B cell (primary cell): ENCODE data around the gene PYY. TPM values are rescaled to one million over a fixed set of nuclear protein-coding genes. Genes with fewer than 3 reads are reported as not detected.

Experiments
- ATAC-seq: fragments of 200-7000 bp; cut with Tn5 transposase; one replicate; pipeline ENCODE4 v1.10.0; 2021; ENCODE audit warnings: low read depth, mild to moderate bottlenecking, moderate number of reproducible peaks, moderate library complexity
- CTCF ChIA-PET: fragments of 350-600 bp; sonication (Branson Sonifier 250); formaldehyde crosslinking; loops from one replicate; lab custom pipeline; 2021; ENCODE audit warnings: antibody characterized with exemption, inconsistent platforms; lab: Charles Lee
- POLR2A ChIA-PET: fragments of 350-600 bp; sonication (Branson Sonifier 250); formaldehyde crosslinking; loops from one replicate; lab custom pipeline; 2021; ENCODE audit warnings: antibody characterized with exemption; lab: Charles Lee
- DNase-seq: peaks from one replicate; pipeline ENCODE4 v3.0.0; 2013
- H2AFZ ChIP-seq: 2 replicates; pipeline ENCODE4 v1.6.1; 2012; ENCODE audit warnings: mild to moderate bottlenecking, low read depth, low read length; ENCODE audit not compliant: insufficient read depth, poor library complexity, severe bottlenecking
- H3K27ac ChIP-seq, 2 donors: 1 replicate in 1 of 2; 2 replicates in 1 of 2; pipeline ENCODE4 v1.5.1; 2012 to 2013; ENCODE audit warnings: low read length in 2 of 2, mild to moderate bottlenecking in 2 of 2, moderate library complexity in 1 of 2
- H3K27me3 ChIP-seq, 4 experiments: fragments of 200-600 bp in 1 of 4; sonication (generic) in 1 of 4; replicated peaks in 1 of 4; 1 replicate in 2 of 4; 2 replicates in 2 of 4; pipeline versions ENCODE4 v1.6.1 to v1.7.0; 2013 to 2016; ENCODE audit warnings: low read length in 3 of 4, mild to moderate bottlenecking in 2 of 4, mixed read lengths in 1 of 4, moderate library complexity in 1 of 4; ENCODE audit not compliant: insufficient read depth in 4 of 4, control insufficient read depth in 3 of 4; ENCODE audit errors: control extremely low read depth in 1 of 4
- H3K36me3 ChIP-seq, 2 experiments: replicated peaks in 1 of 2; 1 replicate in 1 of 2; 2 replicates in 1 of 2; pipeline versions ENCODE4 v1.6.1 to v1.7.1; 2013; ENCODE audit warnings: low read length in 1 of 2; ENCODE audit not compliant: insufficient read depth in 2 of 2, control insufficient read depth in 1 of 2; ENCODE audit errors: control extremely low read depth in 1 of 2, extremely low read depth in 1 of 2
- H3K4me1 ChIP-seq, 2 donors: fragments of 200-600 bp in 1 of 2; sonication (generic) in 1 of 2; 1 replicate in 1 of 2; 2 replicates in 1 of 2; pipeline versions ENCODE4 v1.5.1 to v1.6.1; 2013 to 2017; ENCODE audit warnings: low read length in 2 of 2; ENCODE audit not compliant: control insufficient read depth in 2 of 2, insufficient read depth in 2 of 2
- H3K4me2 ChIP-seq: replicated peaks from 2 replicates; pipeline ENCODE3; 2012; ENCODE audit warnings: mild to moderate bottlenecking, low read depth, low read length; ENCODE audit not compliant: poor library complexity, severe bottlenecking
- H3K4me3 ChIP-seq, 5 experiments: fragments of 200-600 bp in 1 of 5; sonication (generic) in 1 of 5; 1 replicate in 3 of 5; 2 replicates in 2 of 5; pipeline versions ENCODE4 v1.5.1 to v1.7.0; 2011 to 2016; ENCODE audit warnings: low read length in 4 of 5, mild to moderate bottlenecking in 4 of 5, low read depth in 2 of 5, control low read depth in 1 of 5, moderate library complexity in 1 of 5; ENCODE audit not compliant: insufficient read depth in 1 of 5; ENCODE audit errors: control extremely low read depth in 1 of 5, extremely low read depth in 1 of 5
- H3K79me2 ChIP-seq: fragments of 200-600 bp; sonication (generic); one replicate; pipeline ENCODE4 v1.6.0; 2016; ENCODE audit warnings: low read length; ENCODE audit not compliant: control insufficient read depth, insufficient read depth
- H3K9ac ChIP-seq: fragments of 200-600 bp; sonication (generic); 2 replicates; pipeline ENCODE4 v1.6.1; 2017; ENCODE audit warnings: mild to moderate bottlenecking, low read length, moderate library complexity
- H3K9me3 ChIP-seq, 3 donors: one replicate each; pipeline versions ENCODE4 v1.6.1 to v1.7.1; 2013; ENCODE audit warnings: low read length in 2 of 3; ENCODE audit not compliant: control insufficient read depth in 2 of 3, insufficient read depth in 1 of 3; ENCODE audit errors: control extremely low read depth in 1 of 3
- H4K20me1 ChIP-seq: 2 replicates; pipeline ENCODE4 v1.6.0; 2012; ENCODE audit warnings: mild to moderate bottlenecking, low read length; ENCODE audit not compliant: insufficient read depth, control insufficient read depth, poor library complexity, severe bottlenecking
- H3K27ac Mint-ChIP-seq: one replicate; pipeline ENCODE4 v1.8.0; 2021; ENCODE audit warnings: mixed read lengths
- H3K27me3 Mint-ChIP-seq: one replicate; pipeline ENCODE4 v1.8.0; 2021; ENCODE audit warnings: mixed read lengths
- H3K4me1 Mint-ChIP-seq: one replicate; pipeline ENCODE4 v1.8.0; 2021; ENCODE audit warnings: mixed read lengths
- H3K4me3 Mint-ChIP-seq: one replicate; pipeline ENCODE4 v1.8.0; 2021; ENCODE audit warnings: mixed read lengths
- H3K9me3 Mint-ChIP-seq: one replicate; pipeline ENCODE4 v1.8.0; 2022; ENCODE audit warnings: mixed read lengths; ENCODE audit not compliant: insufficient read depth
- EZH2 ChIP-seq: IDR thresholded peaks from 2 replicates; pipeline ENCODE4 v1.6.1; 2012; ENCODE audit warnings: borderline replicate concordance, low read depth, mild to moderate bottlenecking, moderate library complexity, low read length; ENCODE audit not compliant: insufficient read depth, poor library complexity, severe bottlenecking
- WGBS: methylation state at CpG from one replicate; pipeline ENCODE4 v1.1.5; 2013; ENCODE audit warnings: missing lambda C conversion rate; ENCODE audit not compliant: insufficient coverage; 5-methylcytosine and 5-hydroxymethylcytosine counted together
- intact Hi-C: fragments of 100-400 bp; cut with micrococcal nuclease; formaldehyde crosslinking; loops from one replicate; pipeline ENCODE4 v1.10.0; 2022
- polyA plus RNA-seq: library from polyadenylated mRNA; depleted of rRNA; stranded (reverse); fragments of >200 nt; gene quantifications from 2 replicates; pipeline ENCODE4 v1.2.3, GENCODE V29; 2012
- total RNA-seq, 2 donors: library from RNA; stranded (reverse); fragments of 120-200 nt in 1 of 2; gene quantifications; 1 replicate in 1 of 2; 2 replicates in 1 of 2; pipeline versions ENCODE4 v1.2.3 to v1.2.4, GENCODE V29; 2013 to 2022
- TF ChIP-seq, protein P1 (sequence below): fragments of 200-600 bp; IDR thresholded peaks from one replicate; pipeline ENCODE4 v1.8.0; 2022; ENCODE audit warnings: antibody characterized with exemption, mild to moderate bottlenecking

The PYY gene
- total and polyA plus RNA-seq, 2 donors (not counting 1 experiment from before 2014, with no cell fraction given): 0.19 TPM; not detected in 1

DNA sequence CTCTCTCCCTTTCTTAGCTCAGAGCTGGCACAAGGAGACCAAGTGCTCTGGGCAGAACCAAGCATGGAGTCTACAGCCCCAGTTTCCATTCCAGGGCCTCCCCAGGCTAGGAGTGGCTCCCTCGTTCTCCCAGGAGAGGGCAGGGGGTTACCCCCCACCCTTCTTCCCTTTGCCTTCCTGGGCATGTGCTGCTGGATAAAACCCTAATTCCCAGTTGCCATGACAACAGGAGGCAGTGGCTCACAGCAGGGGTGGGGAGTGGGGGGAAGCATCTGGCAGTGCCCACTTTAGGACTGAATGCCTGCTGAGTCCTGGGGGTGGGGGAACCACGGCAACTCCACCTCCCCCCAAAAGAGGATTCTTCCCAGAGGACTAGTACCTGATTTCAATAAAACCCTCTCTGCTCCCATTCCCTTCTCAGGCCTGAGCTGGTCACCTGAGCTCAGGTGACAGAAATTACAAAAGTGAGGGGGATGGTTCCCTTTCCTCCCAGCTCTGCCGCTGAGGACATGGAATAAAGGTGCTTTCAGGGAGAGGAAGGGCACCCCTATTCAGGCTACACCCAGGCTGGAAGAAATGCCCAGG, 48.2 kb downstream of the PYY start:
- Histone ChIP-seq H3K4me1 (peaks cover 33 to 38% of the 10 kb centered on the region in 2 donors), H3K9ac (no peak overlapping the region), H3K4me2 (peak overlapping the region; percentile 98), H3K27ac (no peak overlapping the region), H3K79me2 (no peaks in the 10 kb centered on the region), H3K27me3 (peaks cover 0 to 81% (median 39%) of the 10 kb centered on the region in 4 experiments), H3K4me3 (no peak overlapping the region), H3K36me3 (no peaks in the 10 kb centered on the region), H2AFZ (no peak overlapping the region), H4K20me1 (no peaks in the 10 kb centered on the region), H3K9me3 (peaks cover 0 to 24% (median 0%) of the 10 kb centered on the region in 3 donors)
- ATAC-seq (no peak), DNase-seq (no peak)
- Mint-ChIP-seq H3K27me3 (peaks cover 64% of the 10 kb centered on the region), H3K9me3 (no peaks in the 10 kb centered on the region), H3K4me1 (peaks cover 32% of the 10 kb centered on the region), H3K27ac (no peak overlapping the region), H3K4me3 (peak overlapping the region; percentile 29)
- CTCF ChIA-PET: no interaction called here
- TF ChIP-seq, protein P1, sequence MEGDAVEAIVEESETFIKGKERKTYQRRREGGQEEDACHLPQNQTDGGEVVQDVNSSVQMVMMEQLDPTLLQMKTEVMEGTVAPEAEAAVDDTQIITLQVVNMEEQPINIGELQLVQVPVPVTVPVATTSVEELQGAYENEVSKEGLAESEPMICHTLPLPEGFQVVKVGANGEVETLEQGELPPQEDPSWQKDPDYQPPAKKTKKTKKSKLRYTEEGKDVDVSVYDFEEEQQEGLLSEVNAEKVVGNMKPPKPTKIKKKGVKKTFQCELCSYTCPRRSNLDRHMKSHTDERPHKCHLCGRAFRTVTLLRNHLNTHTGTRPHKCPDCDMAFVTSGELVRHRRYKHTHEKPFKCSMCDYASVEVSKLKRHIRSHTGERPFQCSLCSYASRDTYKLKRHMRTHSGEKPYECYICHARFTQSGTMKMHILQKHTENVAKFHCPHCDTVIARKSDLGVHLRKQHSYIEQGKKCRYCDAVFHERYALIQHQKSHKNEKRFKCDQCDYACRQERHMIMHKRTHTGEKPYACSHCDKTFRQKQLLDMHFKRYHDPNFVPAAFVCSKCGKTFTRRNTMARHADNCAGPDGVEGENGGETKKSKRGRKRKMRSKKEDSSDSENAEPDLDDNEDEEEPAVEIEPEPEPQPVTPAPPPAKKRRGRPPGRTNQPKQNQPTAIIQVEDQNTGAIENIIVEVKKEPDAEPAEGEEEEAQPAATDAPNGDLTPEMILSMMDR: no peak
- no peak for TF ChIP-seq EZH2
- no CpG with 5 or more reads among the region's 3 CpGs for WGBS
- intact Hi-C loops: no loop called here
- POLR2A ChIA-PET: no interaction called here

Other genes with a start within 250 kb of the PYY start
- gene SOST, start 195.1 kb downstream of the PYY start, total RNA-seq: not detected in 2 replicates
- not detected in 2 replicates for gene SOST, start 195.1 kb downstream of the PYY start, polyA plus RNA-seq
- gene DUSP3, start 175.0 kb downstream of the PYY start, total RNA-seq: 17.8 and 18.2 TPM in 2 replicates
- 8.9 and 13.7 TPM in 2 replicates for gene DUSP3, start 175.0 kb downstream of the PYY start, polyA plus RNA-seq
- not detected in 2 replicates for gene CFAP97D1, start 173.5 kb downstream of the PYY start, total RNA-seq
- gene CFAP97D1, start 173.5 kb downstream of the PYY start, polyA plus RNA-seq: 0.01 and 0.04 TPM in 2 replicates
- not detected in 2 replicates for gene MPP3, start 120.8 kb downstream of the PYY start, total RNA-seq
- 0.16 TPM in 1 of 2 replicates, not detected in the other for gene MPP3, start 120.8 kb downstream of the PYY start, polyA plus RNA-seq
- gene CD300LG, start 106.8 kb downstream of the PYY start, total RNA-seq: not detected in 2 replicates
- gene CD300LG, start 106.8 kb downstream of the PYY start, polyA plus RNA-seq: not detected in 2 replicates
- gene MPP2, start 46.4 kb downstream of the PYY start, total RNA-seq: not detected in 2 replicates
- gene MPP2, start 46.4 kb downstream of the PYY start, polyA plus RNA-seq: 0.10 and 0.15 TPM in 2 replicates
- not detected in 2 replicates for gene PPY, start 11.5 kb downstream of the PYY start, total RNA-seq
- not detected in 2 replicates for gene PPY, start 11.5 kb downstream of the PYY start, polyA plus RNA-seq
- 1.9 and 2.2 TPM in 2 replicates for gene NAGS, start 50.7 kb upstream of the PYY start, total RNA-seq
- 0.42 and 0.66 TPM in 2 replicates for gene NAGS, start 50.7 kb upstream of the PYY start, polyA plus RNA-seq
- 25.2 and 25.3 TPM in 2 replicates for gene TMEM101, start 61.0 kb upstream of the PYY start, total RNA-seq
- 15.4 and 16.3 TPM in 2 replicates for gene TMEM101, start 61.0 kb upstream of the PYY start, polyA plus RNA-seq
- 31.2 and 36.5 TPM in 2 replicates for gene LSM12, start 112.7 kb upstream of the PYY start, total RNA-seq
- gene LSM12, start 112.7 kb upstream of the PYY start, polyA plus RNA-seq: 16.0 and 16.8 TPM in 2 replicates
- 26.7 and 28.5 TPM in 2 replicates for gene G6PC3, start 116.8 kb upstream of the PYY start, total RNA-seq
- gene G6PC3, start 116.8 kb upstream of the PYY start, polyA plus RNA-seq: 20.0 and 24.3 TPM in 2 replicates
- gene HDAC5, start 169.7 kb upstream of the PYY start, total RNA-seq: 104 and 113 TPM in 2 replicates
- 99.8 and 107 TPM in 2 replicates for gene HDAC5, start 169.7 kb upstream of the PYY start, polyA plus RNA-seq
- gene HROB, start 188.0 kb upstream of the PYY start, total RNA-seq: 2.7 and 3.2 TPM in 2 replicates
- 1.0 TPM in 2 replicates for gene HROB, start 188.0 kb upstream of the PYY start, polyA plus RNA-seq
- not detected in 2 replicates for gene ASB16, start 216.8 kb upstream of the PYY start, total RNA-seq
- gene ASB16, start 216.8 kb upstream of the PYY start, polyA plus RNA-seq: not detected in 2 replicates
- gene TMUB2, start 233.0 kb upstream of the PYY start, total RNA-seq: 50.9 and 52.3 TPM in 2 replicates
- gene TMUB2, start 233.0 kb upstream of the PYY start, polyA plus RNA-seq: 95.0 and 114 TPM in 2 replicates
- gene ATXN7L3, start 245.9 kb upstream of the PYY start, total RNA-seq: 107 and 119 TPM in 2 replicates
- gene ATXN7L3, start 245.9 kb upstream of the PYY start, polyA plus RNA-seq: 63.6 and 76.3 TPM in 2 replicates